ENCODE results near the gene IFNAR1.

The IFNAR1 gene

GRCh38 chr21:33369586-33369985 lies 44.8 kb downstream of the IFNAR1 start:
- no peak for TF ChIP-seq CTCF (IDR thresholded peaks at IDR 0.05; ENCODE audit: control extremely low read depth, extremely low read depth, low read depth, missing control alignments)
- POLR2A ChIA-PET = no interaction called here
- CTCF ChIA-PET = interaction anchor here (1.2 to 15.0 kb wide), 4 partner anchors 9 to 172 kb away, joined by 4 to 142 read pairs (median 7); no protein-coding TSS in a partner anchor
- no peak for DNase-seq (ENCODE audit: extremely low spot score)

- no peak for TF ChIP-seq CTCF (IDR thresholded peaks at IDR 0.05; ENCODE audit: control extremely low read depth, extremely low read depth, low read depth, missing control alignments)
- no peak for DNase-seq (ENCODE audit: extremely low spot score)
- ChIA-PET POLR2A (no interaction called here), CTCF (interaction anchor here (1.2 to 15.0 kb wide), 4 partner anchors 10 to 173 kb away, joined by 4 to 142 read pairs (median 7); no protein-coding TSS in a partner anchor)
These were observed 45.5 kb downstream of the IFNAR1 start for GRCh38 chr21:33370305-33370704.

GRCh38 chr21:33371366-33371765 lies 46.6 kb downstream of the IFNAR1 start:
- ChIA-PET CTCF (interaction anchor here (3.1 to 15.0 kb wide), 2 partner anchors 11 to 174 kb away, joined by 10 to 142 read pairs; no protein-coding TSS in a partner anchor), POLR2A (no interaction called here)
- DNase-seq (ENCODE audit: extremely low spot score) = no peak
- TF ChIP-seq CTCF (IDR thresholded peaks at IDR 0.05; ENCODE audit: control extremely low read depth, extremely low read depth, low read depth, missing control alignments) = no peak

- CTCF ChIA-PET = interaction anchor here (15.0 kb wide), 1 partner anchor 12 kb away, joined by 142 read pairs; no protein-coding TSS in a partner anchor
- TF ChIP-seq CTCF (IDR thresholded peaks at IDR 0.05; ENCODE audit: control extremely low read depth, extremely low read depth, low read depth, missing control alignments) = no peak
- no peak for DNase-seq (ENCODE audit: extremely low spot score)
- POLR2A ChIA-PET = no interaction called here
These were observed 47.8 kb downstream of the IFNAR1 start for GRCh38 chr21:33372582-33372981.

GRCh38 chr21:33373451-33373850 lies 48.7 kb downstream of the IFNAR1 start:
- TF ChIP-seq CTCF (IDR thresholded peaks at IDR 0.05; ENCODE audit: control extremely low read depth, extremely low read depth, low read depth, missing control alignments) = no peak
- DNase-seq (ENCODE audit: extremely low spot score) = no peak
- POLR2A ChIA-PET = no interaction called here
- CTCF ChIA-PET = interaction anchor here (1.0 to 15.0 kb wide), 4 partner anchors 13 to 176 kb away, joined by 3 to 142 read pairs (median 4); no protein-coding TSS in a partner anchor

- no peak for TF ChIP-seq CTCF (IDR thresholded peaks at IDR 0.05; ENCODE audit: control extremely low read depth, extremely low read depth, low read depth, missing control alignments)
- ChIA-PET CTCF (interaction anchor here (1.0 to 15.0 kb wide), 4 partner anchors 14 to 177 kb away, joined by 3 to 142 read pairs (median 4); no protein-coding TSS in a partner anchor), POLR2A (no interaction called here)
- no peak for DNase-seq (ENCODE audit: extremely low spot score)
These were observed 49.3 kb downstream of the IFNAR1 start for GRCh38 chr21:33374080-33374449.

All from GM10248 (cell line).